B cell (primary cell): ENCODE results near the gene EEA1.

Source experiments
- CTCF ChIP-seq: fragments of 200-600 bp; IDR thresholded peaks from one replicate; pipeline ENCODE4 v1.8.0; 2022; ENCODE audit warnings: antibody characterized with exemption, mild to moderate bottlenecking
- EZH2 ChIP-seq: IDR thresholded peaks from 2 replicates; pipeline ENCODE4 v1.6.1; 2012; ENCODE audit warnings: borderline replicate concordance, low read depth, mild to moderate bottlenecking, moderate library complexity, low read length; ENCODE audit not compliant: insufficient read depth, poor library complexity, severe bottlenecking

- TF ChIP-seq CTCF (no peak), EZH2 (no peak)
Measured at GRCh38 chr12:92951006-92951405, 21.9 kb upstream of the EEA1 start.
